ENCODE measurements around the gene NOTUM. TPM values are rescaled to one million over a fixed set of nuclear protein-coding genes. Genes with fewer than 3 reads are reported as not detected.

The NOTUM gene
- total RNA-seq, 1 donor from 2014 or later, result 1.7 TPM

- FAIRE-seq (no peak), DNase-seq (ENCODE audit: low read depth) (no peak)
- Histone ChIP-seq H3K27ac (ENCODE audit: low read depth, low read length) (no peak overlapping the region), H3K36me3 (ENCODE audit: insufficient read depth, low read length) (no peaks in the 10 kb centered on the region), H4K20me1 (ENCODE audit: insufficient read depth, low read length) (peaks cover 36% of the 10 kb centered on the region), H3K79me2 (ENCODE audit: insufficient read depth, low read length) (peaks cover 4% of the 10 kb centered on the region), H3K4me2 (ENCODE audit: low read length) (no peak overlapping the region), H3K27me3 (ENCODE audit: insufficient read depth, low read length) (no peaks in the 10 kb centered on the region), H3K9ac (ENCODE audit: low read length) (no peak overlapping the region), H2AFZ (ENCODE audit: low read depth, low read length) (no peak overlapping the region), H3K9me3 (ENCODE audit: insufficient read depth, low read depth, low read length) (no peaks in the 10 kb centered on the region), H3K4me3 (ENCODE audit: insufficient read depth, low read depth, low read length) (no peak overlapping the region), H3K4me1 (ENCODE audit: insufficient read depth, low read length) (peaks cover 10% of the 10 kb centered on the region)
- no peaks in the 10 kb centered on the region for H3K9me3 Mint-ChIP-seq (ENCODE audit: unreplicated experiment)
- no peak for TF ChIP-seq EZH2 (IDR thresholded peaks at IDR 0.05; ENCODE audit: insufficient read depth, low read length)
- no peak for TF ChIP-seq CTCF (IDR thresholded peaks at IDR 0.05; ENCODE audit: insufficient read depth, low read depth, low read length)
- peaks cover 2% of the 10 kb centered on the region for H3K4me1 Mint-ChIP-seq (ENCODE audit: low read depth, unreplicated experiment)
- H3K27ac Mint-ChIP-seq (ENCODE audit: unreplicated experiment), result no peak overlapping the region
- no peaks in the 10 kb centered on the region for H3K27me3 Mint-ChIP-seq (ENCODE audit: low read depth, unreplicated experiment)
- no peaks in the 10 kb centered on the region for H3K36me3 Mint-ChIP-seq (ENCODE audit: low read depth, unreplicated experiment)
- no peak overlapping the region for H3K4me3 Mint-ChIP-seq (ENCODE audit: unreplicated experiment)
Observed at GRCh38 chr17:81907219-81908145, 53.5 kb downstream of the NOTUM start.

GRCh38 chr17:81906476-81907218 is 54.3 kb downstream of the NOTUM start:
- Histone ChIP-seq H3K27me3 (ENCODE audit: insufficient read depth, low read length) (no peaks in the 10 kb centered on the region), H3K36me3 (ENCODE audit: insufficient read depth, low read length) (no peaks in the 10 kb centered on the region), H3K27ac (ENCODE audit: low read depth, low read length) (no peak overlapping the region), H2AFZ (ENCODE audit: low read depth, low read length) (no peak overlapping the region), H4K20me1 (ENCODE audit: insufficient read depth, low read length) (peaks cover 27% of the 10 kb centered on the region), H3K9ac (ENCODE audit: low read length) (no peak overlapping the region), H3K79me2 (ENCODE audit: insufficient read depth, low read length) (peaks cover 4% of the 10 kb centered on the region), H3K9me3 (ENCODE audit: insufficient read depth, low read depth, low read length) (no peaks in the 10 kb centered on the region), H3K4me2 (ENCODE audit: low read length) (no peak overlapping the region), H3K4me3 (ENCODE audit: insufficient read depth, low read depth, low read length) (no peak overlapping the region), H3K4me1 (ENCODE audit: insufficient read depth, low read length) (peaks cover 10% of the 10 kb centered on the region)
- DNase-seq (ENCODE audit: low read depth) (no peak), FAIRE-seq (no peak)
- TF ChIP-seq EZH2 (IDR thresholded peaks at IDR 0.05; ENCODE audit: insufficient read depth, low read length) (no peak), CTCF (IDR thresholded peaks at IDR 0.05; ENCODE audit: insufficient read depth, low read depth, low read length) (no peak)
- no peaks in the 10 kb centered on the region for H3K27me3 Mint-ChIP-seq (ENCODE audit: low read depth, unreplicated experiment)
- no peak overlapping the region for H3K4me3 Mint-ChIP-seq (ENCODE audit: unreplicated experiment)
- peaks cover 2% of the 10 kb centered on the region for H3K4me1 Mint-ChIP-seq (ENCODE audit: low read depth, unreplicated experiment)
- H3K27ac Mint-ChIP-seq (ENCODE audit: unreplicated experiment), result no peak overlapping the region
- H3K36me3 Mint-ChIP-seq (ENCODE audit: low read depth, unreplicated experiment), result no peaks in the 10 kb centered on the region
- no peaks in the 10 kb centered on the region for H3K9me3 Mint-ChIP-seq (ENCODE audit: unreplicated experiment)
